ENCODE data around the gene GBF1.

GBF1 gene

GRCh38 chr10:102255404-102255803, 10.1 kb downstream of the GBF1 start:
- Histone ChIP-seq H3K36me3 (ENCODE audit: insufficient read depth, low read length) (peaks cover 14% of the 10 kb centered on the region), H3K9me3 (ENCODE audit: low read length) (no peaks in the 10 kb centered on the region), H3K27ac (ENCODE audit: low read depth, low read length) (no peak overlapping the region), H3K4me1 (ENCODE audit: insufficient read depth, low read length) (no peaks in the 10 kb centered on the region), H3K9ac (ENCODE audit: low read length) (no peak overlapping the region), H3K4me3 (ENCODE audit: low read depth in 1 of 2, low read length in 2 of 2) (no peak overlapping the region), H3K27me3 (ENCODE audit: control insufficient read depth in 1 of 2, insufficient read depth in 2 of 2, low read length in 2 of 2) (no peaks in the 10 kb centered on the region)

GRCh38 chr10:102261196-102261595, 15.9 kb downstream of the GBF1 start:
- Histone ChIP-seq H3K27me3 (ENCODE audit: control insufficient read depth in 1 of 2, insufficient read depth in 2 of 2, low read length in 2 of 2) (no peaks in the 10 kb centered on the region), H3K36me3 (ENCODE audit: insufficient read depth, low read length) (peaks cover 29% of the 10 kb centered on the region), H3K27ac (ENCODE audit: low read depth, low read length) (no peak overlapping the region), H3K4me3 (ENCODE audit: low read depth in 1 of 2, low read length in 2 of 2) (no peak overlapping the region), H3K9me3 (ENCODE audit: low read length) (no peaks in the 10 kb centered on the region), H3K4me1 (ENCODE audit: insufficient read depth, low read length) (no peaks in the 10 kb centered on the region), H3K9ac (ENCODE audit: low read length) (no peak overlapping the region)

- no peak overlapping the region for H3K9ac ChIP-seq (ENCODE audit: low read length)
- no peaks in the 10 kb centered on the region for H3K4me1 ChIP-seq (ENCODE audit: insufficient read depth, low read length)
- H3K4me3 ChIP-seq (ENCODE audit: low read depth in 1 of 2, low read length in 2 of 2), result no peak overlapping the region
- no peaks in the 10 kb centered on the region for H3K27me3 ChIP-seq (ENCODE audit: control insufficient read depth in 1 of 2, insufficient read depth in 2 of 2, low read length in 2 of 2)
- peaks cover 29% of the 10 kb centered on the region for H3K36me3 ChIP-seq (ENCODE audit: insufficient read depth, low read length)
- no peaks in the 10 kb centered on the region for H3K9me3 ChIP-seq (ENCODE audit: low read length)
- no peak overlapping the region for H3K27ac ChIP-seq (ENCODE audit: low read depth, low read length)
Measured at GRCh38 chr10:102261842-102262241, 16.5 kb downstream of the GBF1 start.

GRCh38 chr10:102262744-102263370, 17.5 kb downstream of the GBF1 start:
- Histone ChIP-seq H3K27ac (ENCODE audit: low read depth, low read length) (no peak overlapping the region), H3K9me3 (ENCODE audit: low read length) (no peaks in the 10 kb centered on the region), H3K4me1 (ENCODE audit: insufficient read depth, low read length) (peaks cover 3% of the 10 kb centered on the region), H3K36me3 (ENCODE audit: insufficient read depth, low read length) (peaks cover 29% of the 10 kb centered on the region), H3K4me3 (ENCODE audit: low read depth in 1 of 2, low read length in 2 of 2) (no peak overlapping the region), H3K9ac (ENCODE audit: low read length) (no peak overlapping the region), H3K27me3 (ENCODE audit: control insufficient read depth in 1 of 2, insufficient read depth in 2 of 2, low read length in 2 of 2) (no peaks in the 10 kb centered on the region)

- peaks cover 13% of the 10 kb centered on the region for H3K4me1 ChIP-seq (ENCODE audit: insufficient read depth, low read length)
- H3K9ac ChIP-seq (ENCODE audit: low read length), result no peak overlapping the region
- H3K27me3 ChIP-seq (ENCODE audit: control insufficient read depth in 1 of 2, insufficient read depth in 2 of 2, low read length in 2 of 2), result no peaks in the 10 kb centered on the region
- peaks cover 22% of the 10 kb centered on the region for H3K36me3 ChIP-seq (ENCODE audit: insufficient read depth, low read length)
- H3K9me3 ChIP-seq (ENCODE audit: low read length), result no peaks in the 10 kb centered on the region
- H3K4me3 ChIP-seq (ENCODE audit: low read depth in 1 of 2, low read length in 2 of 2), result no peak overlapping the region
- H3K27ac ChIP-seq (ENCODE audit: low read depth, low read length), result no peak overlapping the region
Measured at GRCh38 chr10:102264371-102264770, 19.0 kb downstream of the GBF1 start.

- Histone ChIP-seq H3K4me1 (ENCODE audit: insufficient read depth, low read length) (peaks cover 13% of the 10 kb centered on the region), H3K27ac (ENCODE audit: low read depth, low read length) (no peak overlapping the region), H3K4me3 (ENCODE audit: low read depth in 1 of 2, low read length in 2 of 2) (no peak overlapping the region), H3K9me3 (ENCODE audit: low read length) (no peaks in the 10 kb centered on the region), H3K36me3 (ENCODE audit: insufficient read depth, low read length) (peaks cover 5% of the 10 kb centered on the region), H3K27me3 (ENCODE audit: control insufficient read depth in 1 of 2, insufficient read depth in 2 of 2, low read length in 2 of 2) (no peaks in the 10 kb centered on the region), H3K9ac (ENCODE audit: low read length) (no peak overlapping the region)
Measured at GRCh38 chr10:102266670-102267069, 21.3 kb downstream of the GBF1 start.

GRCh38 chr10:102267748-102268147, 22.4 kb downstream of the GBF1 start:
- no peaks in the 10 kb centered on the region for H3K27me3 ChIP-seq (ENCODE audit: control insufficient read depth in 1 of 2, insufficient read depth in 2 of 2, low read length in 2 of 2)
- no peaks in the 10 kb centered on the region for H3K36me3 ChIP-seq (ENCODE audit: insufficient read depth, low read length)
- H3K4me3 ChIP-seq (ENCODE audit: low read depth in 1 of 2, low read length in 2 of 2), result no peak overlapping the region
- H3K9me3 ChIP-seq (ENCODE audit: low read length), result no peaks in the 10 kb centered on the region
- H3K4me1 ChIP-seq (ENCODE audit: insufficient read depth, low read length), result peaks cover 13% of the 10 kb centered on the region
- H3K9ac ChIP-seq (ENCODE audit: low read length), result no peak overlapping the region
- no peak overlapping the region for H3K27ac ChIP-seq (ENCODE audit: low read depth, low read length)

GRCh38 chr10:102268375-102268888, 23.1 kb downstream of the GBF1 start:
- Histone ChIP-seq H3K4me1 (ENCODE audit: insufficient read depth, low read length) (peaks cover 13% of the 10 kb centered on the region), H3K27ac (ENCODE audit: low read depth, low read length) (no peak overlapping the region), H3K9ac (ENCODE audit: low read length) (no peak overlapping the region), H3K9me3 (ENCODE audit: low read length) (no peaks in the 10 kb centered on the region), H3K27me3 (ENCODE audit: control insufficient read depth in 1 of 2, insufficient read depth in 2 of 2, low read length in 2 of 2) (no peaks in the 10 kb centered on the region), H3K36me3 (ENCODE audit: insufficient read depth, low read length) (no peaks in the 10 kb centered on the region), H3K4me3 (ENCODE audit: low read depth in 1 of 2, low read length in 2 of 2) (no peak overlapping the region)

GRCh38 chr10:102269017-102269416, 23.7 kb downstream of the GBF1 start:
- Histone ChIP-seq H3K27ac (ENCODE audit: low read depth, low read length) (no peak overlapping the region), H3K27me3 (ENCODE audit: control insufficient read depth in 1 of 2, insufficient read depth in 2 of 2, low read length in 2 of 2) (no peaks in the 10 kb centered on the region), H3K36me3 (ENCODE audit: insufficient read depth, low read length) (no peaks in the 10 kb centered on the region), H3K9me3 (ENCODE audit: low read length) (no peaks in the 10 kb centered on the region), H3K4me3 (ENCODE audit: low read depth in 1 of 2, low read length in 2 of 2) (no peak overlapping the region), H3K9ac (ENCODE audit: low read length) (no peak overlapping the region), H3K4me1 (ENCODE audit: insufficient read depth, low read length) (peaks cover 13% of the 10 kb centered on the region)

GRCh38 chr10:102274062-102274461, 28.7 kb downstream of the GBF1 start:
- no peak overlapping the region for H3K27ac ChIP-seq (ENCODE audit: low read depth, low read length)
- H3K4me1 ChIP-seq (ENCODE audit: insufficient read depth, low read length), result no peaks in the 10 kb centered on the region
- H3K4me3 ChIP-seq (ENCODE audit: low read depth in 1 of 2, low read length in 2 of 2), result no peak overlapping the region
- no peaks in the 10 kb centered on the region for H3K27me3 ChIP-seq (ENCODE audit: control insufficient read depth in 1 of 2, insufficient read depth in 2 of 2, low read length in 2 of 2)
- no peaks in the 10 kb centered on the region for H3K9me3 ChIP-seq (ENCODE audit: low read length)
- H3K36me3 ChIP-seq (ENCODE audit: insufficient read depth, low read length), result no peaks in the 10 kb centered on the region
- H3K9ac ChIP-seq (ENCODE audit: low read length), result no peak overlapping the region

- Histone ChIP-seq H3K36me3 (ENCODE audit: insufficient read depth, low read length) (no peaks in the 10 kb centered on the region), H3K4me3 (ENCODE audit: low read depth in 1 of 2, low read length in 2 of 2) (no peak overlapping the region), H3K27me3 (ENCODE audit: control insufficient read depth in 1 of 2, insufficient read depth in 2 of 2, low read length in 2 of 2) (no peaks in the 10 kb centered on the region), H3K4me1 (ENCODE audit: insufficient read depth, low read length) (peaks cover 12% of the 10 kb centered on the region), H3K9ac (ENCODE audit: low read length) (no peak overlapping the region), H3K9me3 (ENCODE audit: low read length) (no peaks in the 10 kb centered on the region), H3K27ac (ENCODE audit: low read depth, low read length) (no peak overlapping the region)
Measured at GRCh38 chr10:102275343-102275742, 30.0 kb downstream of the GBF1 start.

- Histone ChIP-seq H3K27me3 (ENCODE audit: control insufficient read depth in 1 of 2, insufficient read depth in 2 of 2, low read length in 2 of 2) (no peaks in the 10 kb centered on the region), H3K4me1 (ENCODE audit: insufficient read depth, low read length) (peaks cover 21% of the 10 kb centered on the region), H3K27ac (ENCODE audit: low read depth, low read length) (no peak overlapping the region), H3K9ac (ENCODE audit: low read length) (no peak overlapping the region), H3K9me3 (ENCODE audit: low read length) (no peaks in the 10 kb centered on the region), H3K36me3 (ENCODE audit: insufficient read depth, low read length) (no peaks in the 10 kb centered on the region), H3K4me3 (ENCODE audit: low read depth in 1 of 2, low read length in 2 of 2) (no peak overlapping the region)
Measured at GRCh38 chr10:102279104-102279503, 33.8 kb downstream of the GBF1 start.
